Astrocyte of the hippocampus (primary cell): ENCODE results near the gene TNFAIP6.
"Not testable (repeated sequence)": the region's sequence is repeated elsewhere in the genome, so short reads cannot be mapped to it uniquely, and the experiment has no call there.

Experiments used
- DNase-seq: peaks from one replicate; pipeline ENCODE4 v3.0.0; 2011; ENCODE audit warnings: low read depth, low spot score

Gene TNFAIP6, protein sequence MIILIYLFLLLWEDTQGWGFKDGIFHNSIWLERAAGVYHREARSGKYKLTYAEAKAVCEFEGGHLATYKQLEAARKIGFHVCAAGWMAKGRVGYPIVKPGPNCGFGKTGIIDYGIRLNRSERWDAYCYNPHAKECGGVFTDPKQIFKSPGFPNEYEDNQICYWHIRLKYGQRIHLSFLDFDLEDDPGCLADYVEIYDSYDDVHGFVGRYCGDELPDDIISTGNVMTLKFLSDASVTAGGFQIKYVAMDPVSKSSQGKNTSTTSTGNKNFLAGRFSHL

DNA sequence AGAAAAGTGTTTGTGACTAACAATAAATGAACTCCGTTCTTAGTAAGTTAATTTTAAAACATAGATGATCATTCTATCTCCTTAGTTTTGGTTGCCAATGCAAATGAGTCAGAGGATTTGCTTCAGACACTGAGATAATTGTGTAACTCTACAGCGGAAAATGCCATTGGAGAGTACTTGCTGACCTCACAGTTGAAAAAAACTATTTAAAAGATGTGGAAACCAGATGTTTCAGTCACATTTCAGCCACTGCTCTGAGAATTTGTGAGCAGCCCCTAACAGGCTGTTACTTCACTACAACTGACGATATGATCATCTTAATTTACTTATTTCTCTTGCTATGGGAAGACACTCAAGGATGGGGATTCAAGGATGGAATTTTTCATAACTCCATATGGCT lies at the start of gene TNFAIP6:
Gene TNFAIP6, plus strand, starts transcription at position 234 of the 400 bp plus-strand sequence. Its CDS starts 75 bp downstream, at position 309.
- DNase-seq = peak; percentile 56

DNA sequence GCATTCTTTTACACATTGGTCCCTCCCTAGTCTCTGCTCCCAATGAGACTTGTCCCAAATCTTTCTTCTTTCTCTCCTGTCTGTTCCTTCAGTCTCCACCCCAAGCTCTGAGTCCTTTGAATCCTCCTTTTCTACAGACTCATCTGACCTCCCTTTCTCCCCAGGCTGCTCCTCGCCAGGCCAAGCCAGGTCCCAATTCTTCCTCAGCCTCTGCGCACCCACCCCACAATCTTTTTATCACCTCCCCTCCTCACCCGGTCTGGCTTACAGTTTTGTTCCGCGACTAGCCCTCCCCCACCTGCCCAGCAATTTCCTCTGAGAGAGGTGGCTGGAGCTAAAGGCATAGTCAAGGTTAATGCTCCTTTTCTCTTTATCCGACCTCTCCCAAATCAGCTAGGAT lies 47.1 kb upstream of the TNFAIP6 start:
- DNase-seq = not testable (repeated sequence)

DNA sequence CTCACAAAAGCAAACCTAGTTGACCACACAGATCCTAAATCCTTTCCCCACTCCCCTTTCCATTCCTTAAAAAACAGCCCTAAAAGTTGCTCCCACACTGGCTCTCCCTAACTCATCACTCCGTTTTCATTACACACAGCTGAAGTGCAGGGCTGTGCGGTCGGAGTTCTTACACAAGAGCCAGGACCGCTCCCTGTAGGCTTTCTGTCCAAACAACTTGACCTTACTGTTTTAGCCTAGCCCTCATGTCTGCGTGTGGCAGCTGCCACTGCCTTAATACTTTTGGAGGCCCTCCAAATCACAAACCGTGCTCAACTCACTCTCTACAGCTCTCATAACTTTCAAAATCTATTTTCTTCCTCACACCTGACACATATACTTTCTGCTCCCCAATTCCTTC lies 45.0 kb upstream of the TNFAIP6 start:
- not testable (repeated sequence) for DNase-seq

DNA sequence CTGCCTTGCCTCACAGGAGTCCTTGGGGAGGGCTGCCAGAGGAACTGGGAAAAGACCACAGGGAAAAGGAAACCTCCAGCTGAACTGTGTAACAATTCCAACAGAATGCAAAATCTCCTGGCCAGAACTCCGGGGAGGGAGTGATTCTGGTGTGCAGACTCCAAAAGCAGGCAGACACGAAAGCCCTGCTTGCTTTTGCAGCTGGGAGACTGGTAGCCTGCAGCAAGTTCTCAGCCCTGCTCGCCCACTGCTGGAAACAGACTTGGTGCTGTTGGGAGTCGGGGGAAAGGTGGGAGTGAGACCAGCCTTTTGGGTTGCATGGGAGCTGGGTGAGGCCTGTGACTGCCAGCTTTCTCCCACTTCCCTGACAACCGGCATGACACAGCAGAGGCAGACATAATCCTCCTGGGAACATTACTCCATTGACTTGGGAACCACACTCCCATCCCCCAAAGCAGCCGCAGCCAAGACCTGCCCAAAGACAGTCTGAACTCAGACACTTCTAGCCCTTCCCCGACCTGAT lies 42.0 kb upstream of the TNFAIP6 start:
- DNase-seq = peak; percentile 69

DNA sequence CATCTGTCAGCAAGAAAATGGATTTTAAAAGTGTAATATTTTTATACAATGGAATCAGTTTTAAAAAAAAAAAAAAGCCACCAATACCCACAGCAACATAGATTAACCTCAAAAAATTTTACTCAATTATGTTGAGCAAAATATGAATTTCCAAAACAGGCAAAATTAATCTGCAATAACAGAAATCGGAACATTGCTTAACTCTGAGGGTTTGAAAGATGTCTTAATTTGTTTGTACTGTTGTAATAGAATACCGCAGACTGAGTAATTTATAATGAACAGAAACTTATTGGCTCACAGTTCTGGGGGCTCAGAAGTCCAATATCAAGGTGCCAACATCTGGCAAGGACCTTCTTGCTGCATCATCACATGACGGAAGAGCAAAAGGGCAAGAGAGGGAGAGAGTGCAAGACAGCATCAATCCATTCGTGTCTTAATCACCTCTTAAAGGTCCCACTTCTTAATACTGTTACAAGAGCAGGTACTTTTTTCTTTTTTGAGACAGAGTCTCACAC lies 31.8 kb upstream of the TNFAIP6 start:
- DNase-seq = no peak

DNA sequence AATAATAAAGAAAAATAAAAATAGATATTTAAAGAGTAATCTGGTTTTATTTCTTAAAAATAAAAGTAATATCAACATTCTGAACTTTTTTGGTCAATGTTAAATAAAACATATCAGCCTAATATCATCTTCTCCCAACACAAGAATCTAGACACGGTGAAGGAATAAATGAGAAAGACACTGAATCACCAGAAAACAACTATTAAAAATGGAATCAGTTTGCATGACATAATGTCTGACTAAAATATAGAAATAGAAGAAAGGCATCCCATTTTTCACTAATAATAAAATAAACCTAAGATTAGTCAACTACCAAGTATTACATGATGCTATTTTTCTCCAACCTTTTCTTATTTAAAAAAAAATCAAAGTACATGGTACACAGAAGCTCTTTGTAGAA lies 30.8 kb upstream of the TNFAIP6 start:
- no peak for DNase-seq

DNA sequence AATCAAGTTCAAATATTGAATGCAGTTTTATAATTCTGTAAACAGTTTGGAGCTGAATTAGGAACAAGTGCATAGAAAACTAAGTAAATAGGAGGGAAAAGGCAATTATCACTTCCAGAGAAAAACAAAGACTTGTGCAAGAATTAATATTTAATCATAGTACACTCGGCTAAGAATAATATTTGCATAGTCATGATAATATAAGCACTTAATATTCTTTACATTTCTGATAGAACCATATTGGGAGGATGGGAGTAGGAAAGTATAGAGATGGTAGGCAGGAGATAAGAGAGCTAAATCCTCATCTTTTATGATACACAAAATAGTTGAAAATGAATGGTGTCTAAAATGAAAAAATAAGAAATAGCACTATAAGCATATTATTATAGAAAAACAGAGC lies 27.4 kb upstream of the TNFAIP6 start:
- DNase-seq = no peak

DNA sequence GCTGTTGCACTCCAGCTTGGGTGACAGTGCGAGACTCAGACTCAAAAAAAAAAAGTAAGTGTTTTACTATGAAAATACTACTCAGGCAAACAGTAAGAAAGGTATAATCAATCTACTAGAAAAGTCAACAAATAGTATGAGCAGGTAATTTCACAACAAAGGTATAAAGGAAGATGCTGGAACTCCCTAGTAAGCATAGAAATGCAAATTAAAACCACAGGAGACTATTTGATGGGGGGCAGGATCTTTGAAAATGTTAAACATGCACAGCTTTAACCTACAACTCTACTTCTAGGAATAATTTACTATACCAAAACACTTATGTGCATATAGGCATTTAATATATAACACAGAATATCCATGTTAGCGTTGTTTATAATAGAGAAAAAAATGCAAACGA lies 24.3 kb upstream of the TNFAIP6 start:
- DNase-seq = no peak

DNA sequence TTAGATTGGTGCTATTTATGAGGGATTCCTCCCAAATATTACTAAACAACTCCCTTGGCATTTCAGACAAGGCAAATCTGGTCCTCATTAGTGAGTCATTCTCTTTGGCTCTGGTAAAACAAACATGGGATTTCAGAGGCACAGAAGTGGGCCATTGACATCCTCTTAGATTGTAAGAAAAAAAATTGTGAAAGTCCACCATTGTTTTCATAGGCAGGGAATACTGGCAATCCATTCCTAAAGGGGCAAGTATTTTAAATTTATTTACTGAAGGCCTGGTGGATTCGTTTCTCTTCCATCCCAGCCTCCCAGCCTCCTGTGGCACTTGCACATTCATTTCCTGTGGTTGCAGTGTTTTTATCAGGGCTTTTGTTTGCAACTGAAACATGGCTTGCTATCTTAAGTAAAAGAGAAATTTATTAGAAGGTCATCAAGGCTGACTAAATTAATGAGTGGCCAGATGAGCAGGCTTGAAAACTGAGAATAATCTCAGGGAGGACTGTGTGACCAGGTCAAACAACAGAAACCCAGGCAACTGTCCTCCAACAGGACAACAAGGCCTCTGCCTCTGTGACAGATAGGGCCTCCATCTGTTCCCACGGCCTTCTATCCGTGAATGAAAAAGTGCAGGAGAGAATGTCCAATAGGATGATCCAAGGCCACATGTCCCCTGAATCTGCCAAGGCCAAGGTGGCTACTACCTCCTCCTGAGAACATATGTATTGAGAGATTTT lies 23.1 kb upstream of the TNFAIP6 start:
- peak; percentile 71 for DNase-seq

DNA sequence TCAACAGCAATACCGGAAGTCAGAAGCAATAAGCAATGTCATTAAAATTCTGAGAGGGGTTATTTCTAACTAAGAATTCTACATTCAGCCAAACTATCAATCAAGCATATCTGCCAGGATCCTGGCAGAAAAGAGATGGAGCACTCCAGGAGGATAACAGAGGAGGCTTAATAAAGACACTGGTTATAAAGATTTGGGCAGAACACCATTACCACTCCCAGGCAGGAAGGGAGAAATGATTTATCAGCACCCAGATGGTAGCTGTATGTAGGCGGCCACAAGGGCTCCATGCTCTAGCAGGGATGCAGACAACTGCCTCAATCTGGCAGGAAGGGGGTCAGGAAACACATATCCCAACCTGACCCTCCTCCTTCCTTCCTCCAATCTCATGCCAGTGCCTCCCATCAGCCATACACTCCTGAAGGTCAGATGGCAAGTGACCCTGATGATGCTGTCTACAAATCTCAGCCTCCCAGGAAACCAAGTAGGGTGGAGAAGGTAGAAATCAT lies 20.5 kb upstream of the TNFAIP6 start:
- no peak for DNase-seq

DNA sequence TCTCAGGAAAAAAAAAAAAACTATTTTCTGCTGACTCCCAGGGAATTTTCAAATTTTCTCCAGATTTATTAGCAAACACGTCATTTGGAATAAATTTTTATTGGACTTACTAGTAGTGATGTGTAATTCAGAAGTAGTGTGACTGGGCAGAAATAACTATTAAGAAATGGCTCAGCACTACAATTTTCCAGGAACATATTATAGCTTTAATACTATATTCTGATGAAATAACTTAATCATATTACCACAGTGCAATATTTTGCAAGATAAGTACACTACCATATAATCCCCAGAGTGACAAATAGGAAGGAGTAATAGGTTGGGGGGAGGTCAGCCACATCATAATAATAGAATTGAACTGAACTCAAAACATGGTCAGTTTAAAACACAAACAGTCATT lies 19.7 kb upstream of the TNFAIP6 start:
- no peak for DNase-seq

DNA sequence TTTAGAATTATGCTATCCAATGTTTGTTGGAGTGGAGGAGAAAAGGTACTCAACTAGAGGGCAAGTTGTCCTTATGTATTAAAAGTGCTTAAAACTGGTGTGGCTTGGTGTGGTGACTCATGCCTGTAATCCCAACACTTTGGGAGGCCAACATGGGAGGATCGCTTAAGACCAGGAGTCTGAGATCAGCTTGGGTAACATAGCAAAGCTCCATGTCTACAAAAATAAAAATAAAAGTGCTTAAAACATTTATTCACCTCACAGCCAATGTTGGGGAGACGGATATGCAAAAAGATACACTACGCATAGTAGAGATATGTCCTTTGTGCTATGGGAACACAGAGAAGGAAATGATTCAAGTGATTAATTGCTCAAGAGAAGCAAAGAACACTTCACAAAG lies 19.3 kb upstream of the TNFAIP6 start:
- no peak for DNase-seq

DNA sequence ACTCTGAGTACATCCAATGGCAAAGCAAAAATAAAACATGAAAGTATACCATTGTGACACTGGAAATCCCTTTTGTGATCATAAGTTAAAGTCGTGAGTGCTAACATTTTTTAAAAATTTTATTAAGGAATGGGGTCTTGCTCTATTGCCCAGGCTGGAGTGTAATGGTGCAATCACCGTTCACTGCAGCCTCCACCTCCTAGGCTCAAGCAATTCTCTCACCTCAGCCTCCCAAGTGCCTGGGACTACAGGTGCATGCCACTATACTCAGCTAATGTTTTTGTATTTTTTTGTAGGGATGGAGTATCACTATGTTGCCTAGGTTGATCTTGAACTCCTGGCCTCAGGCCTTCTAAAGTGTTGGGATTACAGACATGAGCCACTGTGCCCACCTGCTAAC lies 14.3 kb upstream of the TNFAIP6 start:
- no peak for DNase-seq

DNA sequence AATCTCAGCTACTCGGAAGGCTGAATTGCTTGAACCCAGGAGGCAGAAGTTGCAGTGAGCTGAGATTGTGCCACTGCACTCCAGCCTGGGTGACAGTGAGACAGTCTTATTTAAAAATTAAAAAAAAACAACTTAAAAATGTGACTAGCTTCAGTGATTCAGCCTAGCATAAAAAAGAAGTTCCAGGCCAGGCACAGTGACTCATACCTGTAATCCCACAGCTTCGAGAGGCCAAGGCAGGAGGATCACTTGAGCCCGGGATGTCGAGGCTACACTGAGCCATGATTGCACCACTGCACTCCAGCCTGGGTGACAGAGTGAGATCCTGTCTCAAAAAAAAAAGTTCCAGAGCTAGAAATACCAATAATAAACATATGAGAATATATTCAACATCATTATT lies 13.2 kb upstream of the TNFAIP6 start:
- not testable (repeated sequence) for DNase-seq

DNA sequence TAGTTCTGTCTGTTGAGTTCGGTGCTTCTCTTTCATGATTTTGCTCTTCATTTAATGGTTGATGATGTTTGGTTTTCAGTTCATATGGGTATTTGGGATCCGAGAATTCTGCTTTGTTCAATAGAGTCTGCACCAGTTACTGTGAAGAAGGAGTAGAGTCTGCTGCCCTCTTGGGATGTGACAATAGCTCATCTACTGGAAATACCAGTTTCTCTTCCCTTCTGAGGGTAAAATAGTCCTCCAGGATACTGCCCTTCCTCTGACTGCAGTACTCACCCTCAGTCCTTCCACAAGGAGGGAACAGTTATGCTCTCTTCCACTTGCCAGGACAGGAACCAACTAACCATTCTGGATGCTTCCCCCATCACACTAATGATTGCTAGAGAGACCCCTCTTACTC lies 12.5 kb upstream of the TNFAIP6 start:
- DNase-seq = no peak

DNA sequence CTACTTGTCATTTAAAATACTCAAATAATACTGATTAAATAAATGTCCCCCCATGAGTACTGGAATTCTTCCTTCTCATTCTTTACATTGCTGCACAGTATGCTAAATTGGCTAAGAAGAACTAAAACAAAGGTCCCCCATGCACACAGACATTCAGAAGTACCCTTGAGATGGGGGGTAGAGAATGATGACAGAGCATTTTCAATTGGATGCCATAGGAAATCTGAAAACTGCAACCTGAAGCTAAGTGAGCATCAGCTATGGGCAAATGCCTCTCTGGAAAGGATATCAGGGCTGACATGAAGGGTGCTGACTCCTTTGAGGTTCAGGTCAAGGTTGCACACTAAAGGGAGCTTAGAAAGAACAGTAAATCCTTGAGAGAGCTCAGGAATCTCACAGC lies 10.1 kb upstream of the TNFAIP6 start:
- no peak for DNase-seq

DNA sequence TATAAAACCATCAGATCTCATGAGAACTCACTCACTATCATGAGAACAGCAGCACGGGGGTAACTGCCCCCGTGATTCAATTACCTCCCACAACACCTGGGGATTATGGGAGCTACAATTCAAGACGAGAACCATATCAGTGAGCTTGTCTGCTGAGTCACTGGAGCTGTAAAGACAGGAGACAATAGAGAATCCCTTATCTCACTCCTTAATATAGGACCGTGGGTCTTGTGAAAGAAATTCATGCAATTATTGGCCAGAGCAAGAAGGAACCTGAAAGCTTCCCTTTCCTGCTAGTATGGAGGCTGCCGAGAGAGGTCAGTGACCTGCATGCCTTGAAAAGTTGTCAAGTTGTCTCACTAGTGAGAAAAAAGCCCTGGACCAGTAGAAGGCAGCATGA lies 9.5 kb upstream of the TNFAIP6 start:
- DNase-seq = no peak

DNA sequence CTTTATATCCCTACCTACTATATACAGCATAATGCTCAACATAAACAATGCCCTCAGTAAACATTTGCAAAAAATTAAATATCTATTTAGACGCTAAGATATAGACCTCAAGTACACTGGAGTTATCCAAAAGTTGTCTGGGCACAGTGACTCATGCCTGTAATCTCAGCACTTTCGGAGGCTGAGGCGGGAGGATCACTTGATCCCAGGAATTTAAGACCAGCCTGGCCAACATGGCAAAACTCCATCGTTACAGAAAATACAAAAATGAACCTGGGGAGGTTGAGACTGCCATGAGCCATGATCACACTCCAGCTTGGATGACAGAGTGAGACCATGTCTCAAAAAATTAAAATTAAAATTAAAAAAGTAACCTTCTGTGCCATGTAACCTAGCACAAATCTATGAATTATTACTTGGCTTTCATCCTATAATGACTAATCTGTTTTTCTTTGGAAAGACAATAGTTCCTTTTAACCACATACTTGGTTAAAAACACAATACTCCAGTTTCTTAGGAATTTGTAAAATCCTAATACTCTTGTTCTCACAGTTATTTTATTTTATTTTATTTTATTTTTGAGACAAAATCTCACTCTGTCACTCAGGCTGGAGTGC lies 6.7 kb upstream of the TNFAIP6 start:
- DNase-seq = no peak

DNA sequence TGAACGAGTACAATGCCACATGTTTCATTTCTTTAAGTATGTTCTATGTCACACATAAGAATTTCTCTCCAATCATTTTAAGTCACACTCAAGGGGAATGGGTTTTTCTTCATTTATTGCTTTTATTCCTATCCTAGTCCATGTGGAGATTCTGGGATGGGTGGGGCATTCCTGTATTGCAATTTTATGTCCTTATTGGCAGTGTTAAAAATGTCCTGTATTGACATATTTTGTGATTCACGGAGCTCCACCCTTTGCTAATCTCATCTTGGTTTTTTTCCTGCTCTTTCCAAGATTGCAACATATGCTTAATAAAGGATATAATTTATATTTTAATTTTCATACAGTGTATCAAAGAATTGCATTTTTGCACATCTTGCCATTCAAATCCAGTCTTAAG lies 3.4 kb upstream of the TNFAIP6 start:
- DNase-seq = no peak

DNA sequence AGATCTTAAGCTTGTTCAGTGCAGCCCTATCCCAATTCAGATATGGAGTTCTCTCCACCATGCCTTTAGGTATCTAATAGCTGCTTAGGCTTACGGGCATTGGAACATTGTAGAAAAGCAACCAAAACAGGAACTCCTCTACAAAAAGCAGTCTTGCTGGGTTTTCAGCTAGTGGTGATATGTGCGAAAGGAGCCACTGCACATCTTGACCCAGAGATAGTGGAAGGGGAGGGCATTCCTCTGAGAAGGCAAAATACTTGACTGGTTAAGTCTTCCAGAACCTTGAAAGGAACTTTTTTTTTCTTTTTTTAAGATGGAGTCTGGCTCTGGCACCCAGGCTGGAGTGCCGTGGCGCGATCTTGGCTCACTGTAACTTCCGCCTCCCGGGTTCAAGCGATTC lies 2.6 kb upstream of the TNFAIP6 start:
- no peak for DNase-seq

DNA sequence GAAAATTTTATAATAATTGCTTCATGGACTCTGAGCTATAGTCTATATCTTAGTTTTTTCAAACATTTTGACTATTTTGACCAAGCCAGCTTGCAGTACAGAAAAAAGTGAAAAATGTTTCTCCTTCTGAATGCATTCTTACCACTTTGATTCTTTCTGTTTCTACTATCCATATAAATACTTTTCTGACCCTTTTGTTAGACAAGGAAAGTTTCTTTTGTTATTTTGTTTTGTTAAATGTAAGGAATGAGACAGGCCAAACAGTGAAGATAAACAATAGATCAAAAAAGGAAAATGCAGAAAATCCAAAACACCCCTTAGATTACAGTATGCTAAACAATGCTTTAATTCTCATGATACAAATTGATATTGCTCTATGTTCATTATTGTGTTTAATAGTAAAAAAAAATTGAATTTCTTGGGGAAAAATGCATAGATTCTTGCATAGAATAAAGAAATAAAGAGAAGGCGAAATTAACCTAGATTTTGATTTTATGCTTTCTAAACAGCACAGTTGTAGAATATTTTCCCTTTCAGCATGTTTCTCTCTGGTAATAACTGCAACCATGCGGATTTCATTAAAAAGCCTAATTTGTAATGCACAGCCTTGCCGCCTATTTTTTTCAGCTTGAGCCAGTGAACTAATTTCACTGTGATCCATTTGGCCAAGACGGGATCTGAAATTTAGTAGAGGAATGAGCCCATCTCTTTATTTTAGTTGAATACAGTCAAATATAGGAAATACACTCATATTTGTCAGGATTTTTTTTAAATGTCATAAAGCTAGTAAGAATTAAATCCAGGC lies 976 bp downstream of the TNFAIP6 start:
- DNase-seq = no peak
